HG03060 (cell line): ENCODE measurements around the gene LTBP1.

Source experiments
- ATAC-seq: cut with Tn5 transposase; IDR thresholded peaks from one replicate; pipeline ENCODE4 v1.9.1; 2021; ENCODE audit warnings: low read depth, moderate number of reproducible peaks; ENCODE audit not compliant: unreplicated experiment

The LTBP1 gene

GRCh38 chr2:32930436-32930835, 16.3 kb upstream of the LTBP1 start:
- ATAC-seq, result no peak

DNA sequence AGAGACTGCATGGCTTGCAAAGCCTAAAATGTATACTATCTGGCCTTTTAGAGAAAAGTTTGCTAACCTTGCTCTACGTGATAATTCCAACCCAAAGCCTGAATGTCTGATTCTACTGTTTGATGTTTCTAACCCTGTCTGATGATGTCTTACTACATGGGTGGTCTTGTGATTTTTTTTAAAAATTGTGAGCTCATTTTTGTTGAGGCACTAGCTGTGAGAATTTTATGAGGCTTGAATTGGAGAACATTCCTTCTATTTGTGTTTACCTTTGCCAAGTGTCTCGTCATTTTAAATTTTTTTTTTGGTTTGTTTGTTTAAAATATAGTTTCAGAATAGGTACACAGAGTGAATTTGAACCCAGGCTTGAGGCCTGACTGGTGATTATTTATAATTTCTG, 15.2 kb upstream of the LTBP1 start:
- no peak for ATAC-seq

DNA sequence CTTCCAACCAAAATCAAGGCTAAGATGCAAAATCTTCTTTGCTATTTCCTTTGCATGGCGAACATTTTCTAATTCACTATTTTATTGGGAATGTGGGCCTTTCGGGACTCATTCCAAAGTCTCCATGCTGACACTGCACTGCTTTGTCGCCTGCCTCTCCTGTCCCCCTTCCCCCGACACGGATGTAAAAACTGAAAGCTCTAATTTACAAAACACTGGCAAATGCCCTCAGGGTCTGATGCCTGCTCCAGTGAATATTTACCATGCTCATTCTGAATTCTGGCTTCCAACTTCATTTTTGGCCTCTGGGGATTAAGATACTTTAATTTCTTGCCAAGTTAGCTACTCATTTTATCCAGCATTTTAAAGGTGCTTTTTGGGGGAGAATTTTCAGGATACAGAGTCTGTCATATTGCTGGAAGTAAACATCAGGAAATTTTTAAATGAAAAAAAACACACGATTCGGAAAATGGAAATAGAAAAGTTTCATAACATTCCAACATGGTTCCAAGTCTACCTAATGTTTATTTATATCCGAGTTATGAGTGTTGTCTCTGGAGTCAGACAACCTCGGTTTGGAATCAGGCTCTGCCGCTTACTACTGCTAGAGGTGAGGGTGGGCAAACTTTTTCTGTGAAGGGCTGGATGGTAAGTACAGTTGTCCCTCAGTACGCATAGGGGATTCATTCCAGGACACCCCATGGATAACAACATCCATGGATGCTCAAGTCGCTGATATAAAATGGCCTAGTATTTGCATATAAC, 14.6 kb upstream of the LTBP1 start:
- no peak for ATAC-seq

DNA sequence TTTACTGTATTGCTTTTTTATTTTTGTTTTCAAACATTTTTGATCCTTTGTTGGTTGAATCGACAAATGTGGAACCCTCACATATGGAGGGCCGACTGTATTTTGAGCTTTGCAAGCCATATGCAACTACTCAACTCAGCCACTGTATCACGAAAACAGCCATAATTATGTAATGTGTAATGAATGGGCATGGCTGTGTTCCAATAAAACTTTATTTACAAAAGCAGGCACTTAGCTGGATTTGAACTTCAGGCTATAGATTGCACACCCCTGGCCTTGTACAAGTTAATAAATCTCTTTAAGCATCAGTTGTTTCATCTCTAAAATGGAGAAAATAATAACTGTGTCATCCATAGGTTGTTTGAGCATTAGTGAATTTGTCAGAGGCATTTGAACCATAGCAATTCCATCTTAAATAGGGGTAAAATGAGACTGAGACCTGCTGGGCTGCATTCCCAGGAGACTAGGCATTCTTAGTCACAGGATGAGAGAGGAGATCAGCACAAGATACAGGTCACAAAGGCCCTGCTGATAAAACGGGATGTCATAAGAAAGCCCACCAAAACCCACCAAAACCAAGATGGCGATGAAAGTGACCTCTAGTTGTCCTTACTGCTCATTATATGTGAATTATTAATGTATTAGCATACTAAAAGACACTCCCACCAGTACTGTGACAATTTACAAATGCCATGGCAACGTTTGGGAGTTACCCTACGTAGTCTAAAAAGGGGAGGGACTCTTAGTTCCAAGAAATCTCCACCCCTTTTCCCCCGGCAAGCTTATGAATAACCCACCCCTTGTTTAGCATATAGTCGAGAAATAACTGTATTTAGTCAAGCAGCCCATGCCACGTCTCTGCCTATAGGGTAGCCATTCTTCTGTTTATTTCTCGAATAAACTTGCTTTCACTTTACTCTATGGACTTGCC, 13.7 kb upstream of the LTBP1 start:
- no peak for ATAC-seq

DNA sequence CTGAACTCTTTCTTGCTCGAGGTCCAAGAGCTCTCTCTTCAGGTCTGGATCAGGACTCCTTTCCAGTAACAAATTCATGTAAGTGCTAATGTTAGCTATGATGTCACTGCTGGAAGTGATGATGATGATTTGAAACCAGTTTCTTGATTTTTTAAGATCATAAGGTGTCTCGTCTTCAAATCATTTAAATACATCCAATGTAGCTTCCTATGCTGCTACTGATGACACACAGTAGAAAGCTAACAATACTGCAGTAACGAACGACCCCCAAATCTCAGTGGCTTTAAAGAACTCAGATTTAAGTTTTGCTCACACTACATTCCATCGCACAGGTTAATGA, 13.0 kb upstream of the LTBP1 start:
- ATAC-seq, result no peak

DNA sequence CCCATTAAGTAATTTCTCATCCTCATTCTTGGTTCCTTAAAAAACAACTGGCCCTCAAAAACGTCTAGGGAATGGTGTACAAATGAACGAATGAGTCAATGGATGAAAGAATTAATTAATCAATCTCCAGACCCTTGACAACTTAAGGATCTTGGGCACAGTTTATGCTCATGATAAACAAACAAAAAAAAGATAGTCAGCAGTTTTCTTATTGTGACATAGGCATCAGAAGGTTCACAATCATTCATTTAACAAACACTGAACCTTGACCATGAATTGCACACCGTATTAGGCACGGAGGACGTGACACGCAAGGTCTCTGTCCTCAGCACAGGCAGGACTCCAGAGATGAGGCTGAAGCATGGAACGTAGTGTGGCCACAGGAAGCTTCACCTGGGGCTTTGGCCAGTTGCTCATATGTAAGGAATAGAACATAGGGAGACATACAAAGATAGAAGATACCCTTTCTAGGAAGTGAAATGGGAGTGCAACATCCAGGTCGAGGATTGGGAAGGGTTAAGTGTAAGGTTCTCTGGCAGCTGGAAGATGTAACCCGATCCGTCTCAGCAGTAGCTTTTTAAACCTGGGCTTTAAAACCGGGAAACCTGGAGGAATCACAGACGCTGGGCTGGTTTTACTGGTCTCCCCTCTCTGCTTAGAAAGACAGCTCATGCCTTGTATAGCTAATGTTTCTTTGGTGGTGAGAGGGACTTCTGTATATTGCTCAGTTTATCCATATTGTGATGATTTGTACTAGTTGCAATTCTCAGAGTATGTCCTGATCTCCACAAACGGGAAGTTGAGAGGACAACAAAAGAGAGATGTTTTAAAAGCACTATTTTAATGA, 8.9 kb upstream of the LTBP1 start:
- ATAC-seq, result no peak

GRCh38 chr2:32938934-32939333, 7.8 kb upstream of the LTBP1 start:
- no peak for ATAC-seq

- no peak for ATAC-seq
These were observed 6.3 kb upstream of the LTBP1 start for GRCh38 chr2:32940316-32940997.

GRCh38 chr2:32941944-32942690, 4.6 kb upstream of the LTBP1 start:
- no peak for ATAC-seq

- ATAC-seq, result no peak
These were observed 3.8 kb upstream of the LTBP1 start for GRCh38 chr2:32942793-32943485.

GRCh38 chr2:32945286-32945685, 1.5 kb upstream of the LTBP1 start:
- ATAC-seq, result no peak

DNA sequence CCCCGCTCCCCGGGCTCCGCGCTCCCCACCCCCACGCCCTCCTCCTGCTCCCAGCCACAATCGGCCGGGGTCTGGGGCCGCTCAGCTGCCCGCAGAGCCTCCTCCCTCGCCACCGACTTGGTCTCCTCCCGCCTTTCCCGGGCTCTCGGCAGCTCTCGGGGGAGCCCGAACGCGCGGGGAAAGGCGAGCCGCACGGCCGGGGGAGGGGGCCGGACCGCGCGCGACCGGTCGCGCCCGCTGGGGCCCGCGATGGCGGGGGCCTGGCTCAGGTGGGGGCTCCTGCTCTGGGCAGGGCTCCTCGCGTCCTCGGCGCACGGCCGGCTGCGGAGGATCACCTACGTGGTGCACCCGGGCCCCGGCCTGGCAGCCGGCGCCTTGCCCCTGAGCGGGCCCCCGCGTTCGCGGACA, 327 bp downstream of the LTBP1 start:
- ATAC-seq, result no peak

- no peak for ATAC-seq
These were observed 861 bp downstream of the LTBP1 start for GRCh38 chr2:32947484-32948143.

GRCh38 chr2:32948266-32948665, 1.5 kb downstream of the LTBP1 start:
- ATAC-seq, result no peak

DNA sequence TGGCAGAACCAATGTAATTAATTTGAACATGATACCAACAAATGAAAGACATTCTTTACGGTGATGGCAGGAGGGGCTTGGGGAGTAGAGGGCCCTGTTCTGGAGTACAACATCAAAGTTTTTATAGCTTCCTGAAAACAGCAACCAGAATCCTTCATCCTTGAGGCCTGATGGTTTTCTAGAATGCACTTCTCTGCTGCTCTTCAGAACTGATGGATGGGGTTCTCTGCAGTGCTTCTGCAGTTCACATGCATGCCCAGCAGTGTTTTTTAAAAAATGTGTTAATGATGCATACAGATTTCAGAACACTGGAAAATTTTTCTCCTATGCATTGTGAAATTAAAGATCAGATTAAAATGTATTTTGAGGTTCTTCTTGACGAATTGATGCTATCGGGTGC, 2.5 kb downstream of the LTBP1 start:
- no peak for ATAC-seq

- ATAC-seq, result no peak
These were observed 4.9 kb downstream of the LTBP1 start for GRCh38 chr2:32951672-32952071.

DNA sequence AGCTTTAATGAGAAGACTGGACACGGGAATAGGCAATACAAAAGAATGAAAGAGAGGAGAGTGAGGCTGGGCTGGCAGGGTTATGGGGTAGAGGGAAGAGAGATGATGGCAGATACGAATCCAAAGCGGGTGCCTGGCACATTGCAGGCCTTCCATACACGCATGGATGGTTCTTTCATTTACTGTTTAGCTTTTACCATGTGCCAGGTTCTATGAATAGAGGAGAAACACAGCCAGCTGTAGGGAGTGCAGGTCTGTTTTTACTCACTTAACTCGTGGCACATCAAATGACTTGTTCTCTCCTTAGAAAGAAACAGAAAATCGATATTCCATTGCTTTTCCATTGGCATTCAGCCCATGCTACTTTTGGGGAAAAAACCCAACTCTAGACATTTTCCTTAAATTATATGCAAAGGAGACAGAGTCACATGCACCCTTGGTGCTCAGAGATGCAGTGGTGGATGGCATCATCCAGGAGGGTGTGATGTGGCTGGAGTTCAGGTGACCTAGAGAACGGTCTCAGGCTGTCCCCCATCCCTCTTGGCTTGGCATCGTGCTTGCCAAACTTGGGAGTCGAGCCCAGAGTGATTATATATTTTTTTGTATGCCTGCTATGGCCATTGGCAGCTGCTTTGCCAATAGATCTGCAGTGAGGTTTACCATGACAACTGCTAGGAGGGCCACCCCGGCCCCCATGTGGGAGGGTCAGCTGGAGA, 6.2 kb downstream of the LTBP1 start:
- ATAC-seq, result no peak

DNA sequence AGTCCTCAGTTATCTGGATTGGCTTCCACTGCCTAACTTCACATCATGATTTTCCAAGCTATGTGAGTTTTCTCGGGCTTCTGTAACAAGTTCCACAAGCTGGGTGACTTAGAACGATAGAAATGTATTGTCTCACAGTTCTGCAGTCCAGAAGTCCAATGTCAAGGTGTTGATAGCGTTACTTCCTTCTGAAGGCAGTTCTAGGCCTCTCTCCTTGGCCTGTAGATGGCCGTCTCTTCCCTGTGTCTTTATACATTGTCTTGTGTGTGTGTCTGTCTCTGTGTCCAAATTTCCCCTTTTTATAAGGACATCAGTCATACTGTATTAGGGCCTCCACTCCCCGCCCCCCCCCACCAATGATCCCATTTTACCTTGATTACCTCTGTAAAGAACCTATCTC, 7.5 kb downstream of the LTBP1 start:
- ATAC-seq, result no peak
